GM06990 (cell line): Measurements from ENCODE around the gene TBCD.

Experiments used
- DNase-seq: peaks from one replicate; pipeline ENCODE4 v3.0.0-alpha.2; 2011; ENCODE audit not compliant: insufficient read length; ENCODE audit errors: extremely low read depth
- H3K27me3 ChIP-seq: replicated peaks from 2 replicates; pipeline ENCODE4 v1.6.0; 2011; ENCODE audit warnings: low read length; ENCODE audit not compliant: control insufficient read depth, insufficient read depth
- H3K36me3 ChIP-seq: 2 replicates; pipeline ENCODE4 v1.5.1; 2011; ENCODE audit warnings: low read length; ENCODE audit not compliant: control insufficient read depth, insufficient read depth
- H3K4me3 ChIP-seq: replicated peaks from 2 replicates; pipeline ENCODE4 v1.5.1; 2011; ENCODE audit warnings: low read depth, mild to moderate bottlenecking, control low read depth, low read length
- CTCF ChIP-seq: IDR thresholded peaks from 2 replicates; pipeline ENCODE4 v1.5.1; 2011; ENCODE audit warnings: low read length, control low read depth, mild to moderate bottlenecking, inconsistent platforms; ENCODE audit not compliant: insufficient read depth, poor library complexity, severe bottlenecking

TBCD gene

GRCh38 chr17:82748756-82749155 lies 3.1 kb upstream of the TBCD start:
- no peak for DNase-seq
- no peak for TF ChIP-seq CTCF
- Histone ChIP-seq H3K4me3 (no peak overlapping the region), H3K27me3 (no peaks in the 10 kb centered on the region), H3K36me3 (no peaks in the 10 kb centered on the region)

GRCh38 chr17:82750241-82750908 lies 1.5 kb upstream of the TBCD start:
- no peak for TF ChIP-seq CTCF
- Histone ChIP-seq H3K36me3 (no peaks in the 10 kb centered on the region), H3K27me3 (no peaks in the 10 kb centered on the region), H3K4me3 (no peak overlapping the region)
- DNase-seq: no peak

GRCh38 chr17:82751171-82751570 lies 694 bp upstream of the TBCD start:
- peaks cover 1% of the 10 kb centered on the region; the same call in 1 of the 2 replicates for H3K36me3 ChIP-seq
- TF ChIP-seq CTCF: no peak
- DNase-seq: no peak
- H3K27me3 ChIP-seq: no peaks in the 10 kb centered on the region
- peak overlapping the region; percentile 55 for H3K4me3 ChIP-seq

GRCh38 chr17:82752371-82753200 lies 721 bp downstream of the TBCD start:
- Histone ChIP-seq H3K36me3 (peaks cover 3% of the 10 kb centered on the region), H3K27me3 (no peaks in the 10 kb centered on the region), H3K4me3 (peak overlapping the region; percentile 84)
- DNase-seq: no peak
- TF ChIP-seq CTCF: no peak

- Histone ChIP-seq H3K36me3 (peaks cover 3% of the 10 kb centered on the region), H3K4me3 (peak overlapping the region; percentile 84), H3K27me3 (no peaks in the 10 kb centered on the region)
- no peak for DNase-seq
- TF ChIP-seq CTCF: no peak
Measured at GRCh38 chr17:82753201-82753464, 1.3 kb downstream of the TBCD start.
